Fibroblast of skin of left biceps (primary cell): ENCODE measurements around the gene KDSR.

ENCODE experiments used
- DNase-seq, 2 experiments: peaks; one replicate each; pipeline ENCODE4 v3.0.0-alpha.2; 2013; ENCODE audit warnings: low read depth in 2 of 2

The KDSR gene

DNA sequence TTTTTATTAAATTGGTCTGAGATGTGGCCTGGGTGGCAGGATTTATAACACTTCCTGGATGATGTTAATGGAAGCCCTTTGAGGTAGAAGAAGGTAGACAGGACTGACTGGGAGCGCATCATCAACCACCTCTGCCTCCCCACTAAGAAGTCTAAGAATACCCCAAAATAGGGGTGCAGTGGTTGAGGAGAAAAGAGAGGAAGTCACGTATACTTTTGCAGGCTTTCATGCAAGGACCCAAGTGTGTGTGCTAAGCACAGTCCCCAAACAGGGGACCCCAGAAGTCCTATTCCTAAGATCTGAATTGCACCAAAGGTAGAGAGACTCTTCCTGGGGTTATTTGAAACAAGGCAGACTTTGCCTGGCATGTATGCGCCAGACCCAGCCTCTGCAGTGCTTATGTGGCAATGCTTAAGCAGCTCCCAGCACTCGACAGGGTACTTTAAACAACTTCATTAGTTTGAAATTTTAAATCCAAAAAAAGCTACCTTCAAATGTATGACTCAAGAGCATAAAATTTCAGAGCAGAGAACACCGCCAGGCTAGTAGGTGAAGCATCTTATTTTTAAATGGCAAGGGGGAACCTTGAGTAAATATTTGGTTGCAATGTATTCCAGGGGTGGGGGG, 82.7 kb downstream of the KDSR start:
- no peak for DNase-seq

DNA sequence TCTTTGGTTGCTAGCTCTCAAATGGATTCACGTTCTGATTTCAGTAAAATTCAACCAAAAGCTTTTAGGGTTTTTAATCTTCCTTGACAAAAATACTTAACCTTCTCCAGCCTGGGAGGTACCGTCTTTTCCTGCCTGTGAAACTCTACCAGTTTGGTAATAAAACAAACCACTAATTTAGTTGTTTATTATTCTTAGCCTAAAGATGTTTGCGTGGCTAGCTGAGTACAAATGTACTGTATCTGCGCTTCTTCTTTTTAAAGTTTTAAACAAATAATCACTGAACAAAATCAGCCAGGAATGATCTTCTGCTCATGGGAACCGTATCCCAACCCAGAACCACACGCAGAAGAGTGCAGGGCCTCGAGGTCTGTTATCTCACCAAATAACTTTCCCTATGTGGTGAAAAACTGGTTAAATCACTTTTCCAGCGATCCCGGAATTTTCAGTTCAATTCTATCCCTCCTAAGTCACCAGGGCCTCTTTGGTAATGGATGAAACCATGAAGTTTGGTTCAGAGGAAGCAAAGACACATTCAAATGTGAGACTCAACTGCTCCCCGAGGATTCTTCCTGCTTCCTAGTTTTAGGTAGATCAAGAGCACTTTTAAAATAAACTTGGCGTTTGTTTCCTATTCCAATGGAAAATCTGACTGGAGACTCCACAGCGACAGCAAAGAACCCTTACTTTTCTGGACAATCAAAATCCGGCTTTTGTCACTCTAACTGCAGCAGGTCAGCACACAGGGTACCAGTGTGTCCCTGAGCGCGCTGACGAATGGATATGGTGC, 83.5 kb downstream of the KDSR start:
- no peak for DNase-seq

DNA sequence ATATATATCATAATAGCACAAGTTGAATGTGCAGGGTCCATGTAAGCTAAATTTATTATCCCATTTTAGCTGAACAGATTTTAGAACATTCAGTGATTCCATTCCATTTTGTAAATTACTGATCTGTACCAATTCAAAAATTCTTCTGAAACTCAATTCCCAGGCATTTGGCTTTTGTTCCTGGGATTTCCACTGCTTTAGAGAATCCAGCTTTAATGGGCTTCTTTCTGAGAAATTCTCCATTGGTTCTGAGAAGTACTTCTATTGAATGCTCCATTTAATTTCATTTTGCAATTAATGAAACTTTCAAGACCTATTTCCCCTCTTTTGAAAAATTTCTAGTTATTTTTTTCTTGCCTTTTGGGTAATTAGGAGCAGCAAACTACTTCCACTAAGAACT, 84.2 kb downstream of the KDSR start:
- DNase-seq, result no peak
